CD14-positive monocyte (primary cell): ENCODE measurements around the gene TEC. TPM values are rescaled to one million over a fixed set of nuclear protein-coding genes. Genes with fewer than 3 reads are reported as not detected.
A peak's percentile ranks its signal among the peaks of the same experiment; 100 is the strongest.

Experiments
- DNase-seq, 3 donors: peaks; one replicate each; pipeline ENCODE4 v3.0.0-alpha.2; 2011 to 2022
- H2AFZ ChIP-seq: 2 replicates; pipeline ENCODE4 v1.6.0; 2012; ENCODE audit warnings: mild to moderate bottlenecking, low read depth, low read length, inconsistent platforms; ENCODE audit not compliant: insufficient read depth, poor library complexity, severe bottlenecking
- H3K27ac ChIP-seq, 2 donors: 1 replicate in 1 of 2; 2 replicates in 1 of 2; pipeline ENCODE4 v1.5.1; 2012 to 2013; ENCODE audit warnings: low read length in 2 of 2, control low read depth in 1 of 2, inconsistent platforms in 1 of 2, low read depth in 1 of 2, mild to moderate bottlenecking in 1 of 2
- H3K27me3 ChIP-seq, 2 donors: one replicate each; pipeline versions ENCODE4 v1.6.0 to v1.6.1; 2011 to 2013; ENCODE audit warnings: low read length in 2 of 2; ENCODE audit not compliant: control insufficient read depth in 2 of 2, insufficient read depth in 2 of 2
- H3K36me3 ChIP-seq, 2 donors: replicated peaks in 1 of 2; 1 replicate in 1 of 2; 2 replicates in 1 of 2; pipeline versions ENCODE4 v1.5.1 to v1.6.1; 2012 to 2013; ENCODE audit warnings: low read length in 2 of 2, control low read depth in 1 of 2, inconsistent platforms in 1 of 2, mild to moderate bottlenecking in 1 of 2; ENCODE audit not compliant: insufficient read depth in 2 of 2, control insufficient read depth in 1 of 2
- H3K4me1 ChIP-seq, 2 donors: 1 replicate in 1 of 2; 2 replicates in 1 of 2; pipeline versions ENCODE4 v1.5.1 to v1.6.1; 2012 to 2013; ENCODE audit warnings: low read length in 2 of 2, control low read depth in 1 of 2, inconsistent platforms in 1 of 2, mild to moderate bottlenecking in 1 of 2, moderate library complexity in 1 of 2; ENCODE audit not compliant: insufficient read depth in 2 of 2, control insufficient read depth in 1 of 2
- H3K4me2 ChIP-seq: replicated peaks from 2 replicates; pipeline ENCODE3; 2012; ENCODE audit warnings: low read length, moderate library complexity, mild to moderate bottlenecking; ENCODE audit not compliant: poor library complexity, severe bottlenecking; ENCODE audit errors: extremely low read depth
- H3K4me3 ChIP-seq, 3 experiments: fragments of 200-600 bp in 1 of 3; sonication (generic) in 1 of 3; replicated peaks in 1 of 3; 1 replicate in 2 of 3; 2 replicates in 1 of 3; pipeline ENCODE4 v1.5.1; 2011 to 2013; ENCODE audit warnings: low read length in 3 of 3, mild to moderate bottlenecking in 3 of 3, control low read depth in 2 of 3, low read depth in 2 of 3, inconsistent platforms in 1 of 3, moderate library complexity in 1 of 3
- H3K79me2 ChIP-seq: 2 replicates; pipeline ENCODE4 v1.6.0; 2012; ENCODE audit warnings: mild to moderate bottlenecking, control low read depth, inconsistent platforms, low read length, moderate library complexity; ENCODE audit not compliant: insufficient read depth
- H3K9ac ChIP-seq: 2 replicates; pipeline ENCODE4 v1.6.0; 2017; ENCODE audit warnings: low read length, mild to moderate bottlenecking; ENCODE audit not compliant: insufficient read depth, poor library complexity, severe bottlenecking
- H3K9me3 ChIP-seq, 2 donors: replicated peaks in 1 of 2; 1 replicate in 1 of 2; 2 replicates in 1 of 2; pipeline versions ENCODE4 v1.5.1 to v1.6.1; 2012 to 2013; ENCODE audit warnings: low read length in 2 of 2, control low read depth in 1 of 2; ENCODE audit not compliant: control insufficient read depth in 1 of 2, insufficient read depth in 1 of 2
- H4K20me1 ChIP-seq: 2 replicates; pipeline ENCODE4 v1.6.0; 2012; ENCODE audit warnings: mild to moderate bottlenecking, low read length, control low read depth, moderate library complexity; ENCODE audit not compliant: insufficient read depth
- H3K27ac Mint-ChIP-seq, 7 donors: one replicate each; pipeline ENCODE4 v1.8.0; 2020; ENCODE audit warnings: mild to moderate bottlenecking in 7 of 7, mixed read lengths in 7 of 7, moderate library complexity in 6 of 7, inconsistent platforms in 2 of 7
- H3K27me3 Mint-ChIP-seq, 3 donors: one replicate each; pipeline ENCODE4 v1.8.0; 2021 to 2022; ENCODE audit warnings: low read depth in 3 of 3, mild to moderate bottlenecking in 3 of 3, mixed read lengths in 3 of 3, moderate library complexity in 3 of 3, inconsistent platforms in 1 of 3
- H3K36me3 Mint-ChIP-seq, 2 donors: one replicate each; pipeline ENCODE4 v1.8.0; 2020; ENCODE audit warnings: mixed read lengths in 2 of 2, inconsistent platforms in 1 of 2, mild to moderate bottlenecking in 1 of 2
- H3K4me1 Mint-ChIP-seq: one replicate; pipeline ENCODE4 v1.8.0; 2020; ENCODE audit warnings: mild to moderate bottlenecking, mixed read lengths
- H3K4me3 Mint-ChIP-seq, 2 donors: one replicate each; pipeline ENCODE4 v1.8.0; 2020; ENCODE audit warnings: mild to moderate bottlenecking in 2 of 2, mixed read lengths in 2 of 2, moderate library complexity in 1 of 2
- H3K9me3 Mint-ChIP-seq, 7 donors: one replicate each; pipeline ENCODE4 v1.8.0; 2020 to 2022; ENCODE audit warnings: mixed read lengths in 7 of 7, mild to moderate bottlenecking in 6 of 7, moderate library complexity in 6 of 7, inconsistent platforms in 2 of 7
- CTCF ChIP-seq: fragments of 200-600 bp; IDR thresholded peaks from one replicate; pipeline ENCODE4 v1.8.0; 2022; ENCODE audit warnings: antibody characterized with exemption, mild to moderate bottlenecking
- WGBS: methylation state at CpG from one replicate; pipeline ENCODE4 v1.1.5; 2013; ENCODE audit warnings: missing lambda C conversion rate; ENCODE audit not compliant: insufficient coverage; 5-methylcytosine and 5-hydroxymethylcytosine counted together
- intact Hi-C, 2 donors: fragments of 100-400 bp; cut with micrococcal nuclease; formaldehyde crosslinking; loops; one replicate each; pipeline versions ENCODE4 v1.15.0 to v1.15.1; 2023
- polyA plus RNA-seq, 3 donors: library from polyadenylated mRNA; depleted of rRNA in 1 of 3; unstranded in 2 of 3; stranded (reverse) in 1 of 3; fragments of 300-500 nt in 2 of 3; fragments of >200 nt in 1 of 3; fragmentation: Illumina TruSeq in 2 of 3; gene quantifications; 1 replicate in 2 of 3; 2 replicates in 1 of 3; pipeline ENCODE4 v1.2.3, GENCODE V29; 2012 to 2021

Gene TEC
- polyA plus RNA-seq, 3 donors, result 0.30 to 2.5 (median 0.73) TPM

- peak overlapping the region in 1 of 2 donors; percentile 10 for H3K27ac ChIP-seq
- no peaks in the 10 kb centered on the region for H3K27me3 ChIP-seq
- peak overlapping the region in 1 of 3 experiments; percentile 0 for H3K4me3 ChIP-seq
- intact Hi-C loops, result no loop called here
- H3K27me3 Mint-ChIP-seq, result no peaks in the 10 kb centered on the region
- peaks cover 61% of the 10 kb centered on the region for H3K4me1 Mint-ChIP-seq
- peak; percentile 18 to 49 (median 40) for DNase-seq
- peak overlapping the region in 1 of 2 donors; percentile 49 for H3K4me3 Mint-ChIP-seq
- no peak overlapping the region for H2AFZ ChIP-seq
- TF ChIP-seq CTCF, result no peak
- H3K36me3 Mint-ChIP-seq, result peaks cover 6 to 12% of the 10 kb centered on the region in 2 donors
- H4K20me1 ChIP-seq, result no peaks in the 10 kb centered on the region
- peaks cover 0 to 3% (median 0%) of the 10 kb centered on the region in 7 donors for H3K9me3 Mint-ChIP-seq
- H3K4me1 ChIP-seq, result peaks cover 23 to 29% of the 10 kb centered on the region in 2 donors
- H3K27ac Mint-ChIP-seq, result peak overlapping the region in 6 of 7 donors; percentile 22 to 61 (median 46)
- 80% methylated on average over 1 of the region's 7 CpGs for WGBS
- H3K79me2 ChIP-seq, result peaks cover 95% of the 10 kb centered on the region
- H3K9me3 ChIP-seq, result no peaks in the 10 kb centered on the region
- no peaks in the 10 kb centered on the region for H3K36me3 ChIP-seq
- H3K9ac ChIP-seq, result no peak overlapping the region
- H3K4me2 ChIP-seq, result peak overlapping the region; percentile 2
These were observed 22.3 kb downstream of the TEC start for GRCh38 chr4:48247142-48247877.

GRCh38 chr4:48244665-48245064 lies 25.0 kb downstream of the TEC start:
- Mint-ChIP-seq H3K9me3 (no peaks in the 10 kb centered on the region), H3K27me3 (no peaks in the 10 kb centered on the region), H3K27ac (peak overlapping the region in 2 of 7 donors; percentile 17 to 40), H3K4me1 (peaks cover 61% of the 10 kb centered on the region), H3K4me3 (no peak overlapping the region), H3K36me3 (peaks cover 0 to 2% of the 10 kb centered on the region in 2 donors)
- Histone ChIP-seq H3K27me3 (no peaks in the 10 kb centered on the region), H3K4me3 (no peak overlapping the region), H3K4me2 (no peak overlapping the region), H4K20me1 (no peaks in the 10 kb centered on the region), H3K9me3 (no peaks in the 10 kb centered on the region), H3K4me1 (peaks cover 23 to 29% of the 10 kb centered on the region in 2 donors), H3K27ac (no peak overlapping the region), H3K36me3 (no peaks in the 10 kb centered on the region), H3K9ac (no peak overlapping the region), H3K79me2 (peaks cover 95% of the 10 kb centered on the region), H2AFZ (no peak overlapping the region)
- intact Hi-C loops, result no loop called here
- no peak for DNase-seq
- TF ChIP-seq CTCF, result no peak
- no CpG with 5 or more reads among the region's 4 CpGs for WGBS
